Activated CD8-positive, alpha-beta memory T cell treated with anti-CD3 and anti-CD28 coated beads for 4 hours (primary cell): ENCODE data around the gene C7orf57.
"Not testable (repeated sequence)": the region's sequence is repeated elsewhere in the genome, so short reads cannot be mapped to it uniquely, and the experiment has no call there.

Source experiments
- DNase-seq, 2 donors: peaks; one replicate each; pipeline ENCODE4 v3.0.0-alpha.2; 2020; ENCODE audit warnings: low read depth in 2 of 2

The C7orf57 gene

DNA sequence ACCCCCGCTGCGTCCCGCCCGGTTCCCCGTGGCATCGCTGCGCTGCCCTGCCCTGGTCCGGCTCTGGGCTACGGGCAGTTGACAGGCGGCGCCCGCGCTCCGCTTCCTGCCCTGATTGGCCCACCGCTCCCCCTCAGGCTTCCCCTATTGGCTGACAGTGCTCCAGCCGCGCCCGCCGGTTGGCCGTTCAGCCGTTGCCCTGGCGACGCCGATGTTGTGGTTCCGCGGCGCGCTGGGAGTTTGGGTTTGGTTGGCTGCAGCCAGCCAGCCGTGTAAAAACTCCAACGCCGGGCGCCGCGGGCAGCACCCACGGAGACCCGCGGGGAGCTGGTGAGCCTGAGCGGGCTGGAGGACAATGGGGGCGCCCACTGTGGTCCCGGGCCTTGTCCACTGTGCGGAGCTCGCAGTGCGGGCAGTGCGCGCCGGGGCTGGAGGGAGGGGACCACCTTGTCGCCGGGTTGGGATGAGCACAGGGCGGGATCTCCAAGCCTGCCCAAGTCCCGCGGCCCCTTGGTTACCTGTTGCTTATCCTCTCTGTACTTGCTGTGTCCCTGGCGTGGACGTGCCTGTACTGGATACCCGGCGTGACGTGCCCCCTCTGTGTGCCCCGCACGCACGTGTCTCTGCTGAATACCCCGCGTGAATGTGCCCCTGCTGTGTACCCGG lies at the start of gene C7orf57:
Gene C7orf57 (plus strand): TSS at position 243 of the 666 bp plus-strand sequence. CDS start 766 bp downstream, outside the sequence.
- peak; percentile 55 to 71 for DNase-seq

- no peak for DNase-seq
Measured at GRCh38 chr7:47988496-47989386, 46.6 kb upstream of the C7orf57 start.

DNA sequence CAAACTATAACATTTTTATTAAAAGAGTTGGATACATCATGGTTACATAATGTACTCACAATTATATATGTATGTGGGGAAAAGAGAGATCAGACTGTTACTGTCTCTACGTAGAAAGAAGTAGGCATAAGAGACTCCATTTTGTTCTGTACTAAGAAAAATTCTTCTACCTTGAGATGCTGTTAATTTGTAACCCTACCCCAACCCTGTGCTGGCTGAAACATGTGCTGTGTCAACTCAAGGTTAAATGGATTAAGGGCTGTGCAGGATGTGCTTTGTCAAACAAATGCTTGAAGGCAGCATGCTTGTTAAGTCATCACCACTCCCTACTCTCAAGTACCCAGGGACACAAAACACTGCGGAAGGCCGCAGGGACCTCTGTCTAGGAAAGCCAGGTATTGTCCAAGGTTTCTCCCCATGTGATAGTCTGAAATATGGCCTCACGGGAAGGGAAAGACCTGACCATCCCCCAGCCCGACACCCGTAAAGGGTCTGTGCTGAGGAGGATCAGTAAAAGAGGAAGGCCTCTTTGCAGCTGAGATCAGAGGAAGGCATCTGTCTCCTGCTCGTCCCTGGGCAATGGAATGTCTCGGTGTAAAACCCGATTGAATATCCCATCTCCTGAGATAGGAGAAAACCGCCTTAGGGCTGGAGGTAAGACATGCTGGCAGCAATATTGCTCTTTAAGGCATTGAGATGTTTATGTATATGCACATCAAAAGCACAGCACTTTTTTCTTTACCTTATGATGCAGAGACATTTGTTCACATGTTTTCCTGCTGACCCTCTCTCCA lies 45.5 kb upstream of the C7orf57 start:
- DNase-seq: not testable (repeated sequence)

- DNase-seq: no peak
Measured at GRCh38 chr7:47990592-47990991, 44.8 kb upstream of the C7orf57 start.

GRCh38 chr7:47991270-47991669 lies 44.1 kb upstream of the C7orf57 start:
- no peak for DNase-seq

DNA sequence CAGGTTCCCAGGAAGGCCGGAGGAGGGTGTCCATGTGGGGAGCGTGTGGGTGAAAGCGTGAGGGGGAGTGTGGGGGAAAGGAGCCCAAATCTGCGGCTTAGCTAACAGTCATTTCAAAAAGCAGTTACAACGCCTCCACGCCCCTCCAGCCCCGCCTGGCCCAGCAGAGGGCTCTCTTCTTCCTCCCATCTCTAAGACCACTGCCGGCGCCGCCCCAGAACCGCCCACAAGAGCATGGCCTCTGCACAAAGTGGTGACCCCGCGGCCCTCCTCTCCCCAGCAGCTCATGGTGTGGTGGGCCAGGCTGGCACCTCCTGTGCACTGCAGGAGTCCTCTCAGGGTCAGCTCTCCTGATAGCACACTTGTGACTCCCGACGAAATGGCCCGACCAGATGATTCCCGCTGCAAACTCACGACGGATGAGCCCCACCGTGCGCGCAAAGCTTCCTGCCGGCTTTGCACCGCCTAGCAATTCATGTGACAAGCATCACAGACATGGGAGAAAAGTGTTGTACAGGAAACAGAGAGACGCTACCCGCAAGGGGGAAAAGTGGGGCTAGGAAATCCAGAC lies 43.5 kb upstream of the C7orf57 start:
- peak; percentile 67 to 78 for DNase-seq

GRCh38 chr7:47992446-47992845 lies 42.9 kb upstream of the C7orf57 start:
- no peak for DNase-seq

- DNase-seq: no peak
Measured at GRCh38 chr7:47999413-47999812, 35.9 kb upstream of the C7orf57 start.

DNA sequence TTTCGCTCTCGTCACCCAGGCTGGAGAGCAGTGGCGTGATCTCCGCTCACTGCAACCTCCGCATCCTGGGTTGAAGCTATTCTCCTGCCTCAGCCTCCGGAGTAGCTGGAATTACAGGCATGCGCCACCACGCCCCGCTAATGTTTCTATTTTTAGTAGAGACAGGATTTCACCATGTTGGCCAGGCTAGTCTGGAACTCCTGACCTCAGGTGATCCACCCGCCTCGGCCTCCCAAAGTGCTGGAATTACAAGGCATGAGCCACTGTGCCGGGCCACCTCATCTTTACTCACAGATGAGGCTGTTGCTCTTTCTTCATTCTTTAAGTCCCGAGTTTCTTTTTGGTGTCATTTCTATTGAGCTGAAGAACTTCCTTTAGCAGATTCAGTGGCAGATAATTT lies 35.2 kb upstream of the C7orf57 start:
- DNase-seq: not testable (repeated sequence)

DNA sequence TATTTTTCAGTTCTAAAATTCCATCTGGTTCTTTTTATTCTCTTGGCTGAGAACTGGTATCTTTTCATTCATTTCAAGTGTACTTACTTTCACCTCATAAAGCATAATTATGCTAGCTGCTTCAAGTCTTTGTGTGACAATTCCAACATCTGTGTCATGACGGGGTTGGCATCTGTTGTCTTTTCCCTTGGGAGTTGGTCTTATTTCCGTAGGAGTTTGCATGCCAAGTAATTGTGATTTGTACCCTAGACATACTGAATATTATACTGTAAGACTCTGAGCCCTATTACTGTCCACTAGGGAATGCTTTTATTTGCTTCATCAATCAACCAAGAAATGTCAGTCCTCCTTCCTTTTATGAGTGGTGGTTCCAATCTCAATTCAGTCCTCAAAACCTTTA lies 31.3 kb upstream of the C7orf57 start:
- no peak for DNase-seq

DNA sequence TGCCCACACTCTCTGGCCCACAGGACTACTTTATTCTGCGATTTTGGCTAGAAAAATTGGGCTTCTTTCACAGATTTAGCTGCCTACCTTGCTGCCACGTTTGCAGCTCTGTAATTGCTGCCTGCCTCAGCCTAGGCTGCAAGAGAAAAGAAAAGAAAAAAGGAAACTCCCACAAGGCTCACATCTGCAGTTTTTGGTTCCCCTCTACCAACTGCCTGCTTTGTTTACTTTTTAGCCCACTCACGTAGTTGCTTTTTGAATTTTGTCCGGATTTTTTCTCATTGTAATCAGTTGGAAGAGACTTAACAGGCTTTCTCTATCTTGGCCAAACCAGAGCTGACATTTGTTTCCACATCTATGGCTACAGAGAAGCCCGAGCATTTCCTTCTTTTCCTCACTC lies 30.7 kb upstream of the C7orf57 start:
- DNase-seq: no peak

DNA sequence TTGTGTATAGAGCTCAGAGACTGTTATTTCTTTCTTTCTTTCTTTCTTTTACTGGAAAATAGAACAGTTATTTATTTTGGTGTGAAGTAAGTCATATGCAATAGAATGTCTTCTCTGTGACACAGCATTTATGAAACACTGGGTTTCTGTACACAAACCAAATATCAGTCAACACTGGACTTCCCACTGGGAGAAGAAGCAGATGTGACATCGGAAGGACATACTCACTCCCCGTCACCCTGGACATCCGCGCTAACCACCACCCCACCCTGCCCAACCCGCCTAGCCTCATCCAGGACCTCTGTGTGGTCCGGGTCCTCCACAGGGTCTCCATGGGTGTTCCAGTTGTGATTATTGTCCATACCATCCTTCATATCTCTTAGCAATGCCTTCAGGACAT lies 28.5 kb upstream of the C7orf57 start:
- DNase-seq: no peak

- DNase-seq: no peak
Measured at GRCh38 chr7:48009257-48009656, 26.1 kb upstream of the C7orf57 start.

DNA sequence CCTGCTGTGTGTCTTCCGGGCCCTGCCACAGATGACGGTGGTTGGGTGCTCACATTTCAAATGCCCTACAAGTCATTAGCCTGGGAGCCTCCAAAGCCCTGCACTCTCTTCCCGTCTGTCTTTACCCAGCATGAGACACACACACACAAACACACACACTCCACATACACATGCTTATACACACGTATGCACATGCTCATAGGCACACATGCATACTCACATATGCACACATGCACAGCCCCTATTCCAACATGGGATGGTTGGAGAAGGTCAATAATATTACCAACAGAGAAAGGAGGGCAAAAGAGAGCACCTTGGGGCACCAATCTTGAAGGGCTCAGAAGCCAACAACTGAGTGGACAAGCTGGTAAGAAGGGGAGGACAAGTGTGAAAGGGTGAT lies 25.4 kb upstream of the C7orf57 start:
- DNase-seq: no peak

DNA sequence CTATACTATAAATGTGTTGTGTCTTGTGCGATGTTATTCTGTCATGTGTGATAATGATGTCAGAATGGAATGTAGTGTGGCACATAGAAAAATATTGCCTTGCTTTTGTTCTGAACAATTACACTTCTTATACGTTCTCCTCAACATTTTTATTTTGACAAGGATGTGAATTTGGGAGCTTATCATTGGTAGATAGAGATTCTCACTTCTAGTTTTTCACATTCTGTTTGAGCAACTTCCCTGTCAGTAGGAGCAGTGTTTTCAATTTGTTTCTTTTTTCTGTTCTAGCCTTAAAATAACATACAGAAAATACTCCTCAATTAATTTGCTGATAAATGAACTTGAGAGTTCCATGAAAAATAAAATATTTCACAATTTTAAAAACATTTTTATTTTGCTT lies 24.0 kb upstream of the C7orf57 start:
- no peak for DNase-seq

DNA sequence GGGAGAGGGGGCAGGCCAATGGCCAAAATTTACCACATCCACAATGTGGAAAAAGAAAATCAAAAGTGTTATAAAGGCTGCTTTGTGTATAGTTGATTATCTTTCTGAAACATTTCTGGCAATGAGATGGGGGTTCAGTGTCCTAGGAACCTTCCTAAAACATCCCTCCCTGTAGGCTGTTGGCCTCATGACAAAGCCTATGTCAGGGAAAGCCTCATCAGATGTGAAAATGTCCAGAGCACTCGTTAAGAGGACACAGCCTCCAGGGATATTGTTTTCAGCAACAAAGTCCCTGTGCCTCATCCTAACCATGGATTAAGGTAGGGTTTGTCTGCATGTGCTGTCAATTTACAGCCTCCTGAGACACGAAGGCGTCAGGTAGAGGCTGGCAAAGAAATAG lies 23.4 kb upstream of the C7orf57 start:
- no peak for DNase-seq

GRCh38 chr7:48016641-48017040 lies 18.7 kb upstream of the C7orf57 start:
- DNase-seq: no peak

DNA sequence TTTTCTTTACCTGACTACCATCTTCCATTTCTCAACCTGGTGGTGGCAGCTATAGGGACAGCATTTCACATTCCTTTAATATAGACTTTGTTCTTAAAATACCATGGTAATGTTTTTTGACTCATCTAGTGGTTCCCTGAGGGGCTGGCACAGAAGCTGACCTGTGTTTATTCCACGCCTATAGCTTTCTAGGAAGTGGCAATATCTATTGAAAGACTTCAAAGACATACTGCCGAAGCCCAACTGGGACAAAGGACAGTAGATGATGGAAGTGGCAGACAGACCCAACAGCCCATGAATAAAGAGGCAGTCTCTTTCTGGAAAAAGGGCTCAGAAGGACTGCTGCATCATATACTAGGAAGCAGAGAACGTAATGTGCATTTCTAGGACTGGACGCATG lies 17.7 kb upstream of the C7orf57 start:
- DNase-seq: no peak

DNA sequence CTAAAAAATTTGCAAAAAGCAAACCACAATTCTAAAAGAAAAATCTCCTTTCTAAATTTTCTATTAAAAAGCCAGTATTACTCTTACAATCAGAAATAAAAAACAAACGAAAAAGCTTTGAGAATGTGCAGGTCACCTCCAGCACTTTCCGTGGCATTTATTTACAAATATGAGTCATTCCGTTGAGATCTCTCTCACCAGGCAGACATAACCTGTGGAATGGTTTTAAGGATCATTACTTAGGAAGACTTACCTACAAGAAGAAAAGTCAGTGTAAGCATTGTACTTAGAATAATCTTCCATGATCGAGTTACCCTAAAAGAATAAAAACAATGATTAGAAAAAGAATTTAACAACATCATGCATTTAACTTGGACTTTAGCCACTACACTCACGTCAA lies 9.7 kb upstream of the C7orf57 start:
- no peak for DNase-seq

- no peak for DNase-seq
Measured at GRCh38 chr7:48028938-48029337, 6.4 kb upstream of the C7orf57 start, which contains the start of gene SUN3. Gene SUN3, minus strand, starts transcription at chr7:48029107. Its CDS starts 169 bp downstream, at chr7:48028938.

DNA sequence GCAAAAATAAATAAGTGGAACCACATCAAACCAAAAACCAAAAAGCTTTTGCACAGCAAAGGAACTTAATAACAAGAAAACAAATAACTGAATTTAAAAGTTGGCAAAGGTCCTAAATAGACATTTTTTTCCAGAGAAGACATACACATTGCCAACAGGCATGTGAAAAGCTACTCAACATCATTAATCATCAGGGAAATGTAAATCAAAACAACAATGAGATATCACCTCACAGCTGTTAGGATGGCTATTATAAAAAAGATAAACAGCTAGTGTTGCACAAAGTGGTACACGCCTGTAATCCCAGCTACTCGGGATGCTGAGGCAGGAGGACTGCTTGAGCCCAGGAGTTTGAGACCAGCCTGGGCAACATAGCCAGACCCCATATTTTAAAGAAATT lies 4.2 kb upstream of the C7orf57 start:
- DNase-seq: no peak

DNA sequence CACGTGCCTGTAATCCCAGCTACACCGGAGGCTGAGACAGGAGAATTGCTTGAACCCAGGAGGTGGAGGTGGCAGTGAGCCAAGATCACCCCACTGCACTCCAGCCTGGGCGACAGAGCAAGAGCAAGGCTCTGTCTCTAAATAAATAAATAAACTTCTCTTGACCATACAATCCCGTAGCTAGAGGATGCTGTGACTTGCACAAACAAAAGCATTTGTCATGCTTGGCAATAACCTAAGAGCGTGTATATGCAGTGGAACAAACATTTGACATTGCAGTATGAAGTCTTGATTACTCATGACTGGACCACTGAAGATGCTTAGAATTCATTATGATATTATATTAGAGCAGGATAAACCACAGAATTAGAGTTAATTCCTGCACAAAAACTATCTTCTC lies 1.4 kb upstream of the C7orf57 start:
- no peak for DNase-seq
